Ishikawa (cell line): ENCODE measurements around the gene SLCO4A1.

Experiments used
- CEBPB ChIP-seq: IDR thresholded peaks from 2 replicates; pipeline ENCODE4 v1.6.1; 2012
- FOXM1 ChIP-seq: IDR thresholded peaks from 2 replicates; pipeline ENCODE4 v1.6.1; 2012; ENCODE audit warnings: low read depth, borderline replicate concordance
- REST ChIP-seq: IDR thresholded peaks from 2 replicates; pipeline ENCODE4 v1.6.1; 2012; ENCODE audit warnings: low read depth, mild to moderate bottlenecking
- TAF1 ChIP-seq: IDR thresholded peaks from 2 replicates; pipeline ENCODE4 v1.6.1; 2012; ENCODE audit warnings: low read depth, mild to moderate bottlenecking
- TEAD4 ChIP-seq: IDR thresholded peaks from 2 replicates; pipeline ENCODE4 v1.6.1; 2012

- TF ChIP-seq TAF1 (no peak), CEBPB (no peak), FOXM1 (no peak), REST (no peak), TEAD4 (no peak)
These were observed 21.1 kb downstream of the SLCO4A1 start for GRCh38 chr20:62663145-62664018.
